DMS153 treated with DMSO at 0.1 percent for 48 hours (cell line): ENCODE data around the gene SMAD4.

Experiments used
- DNase-seq: peaks from one replicate; lab custom pipeline; 2025; ENCODE audit not compliant: unreplicated experiment; lab: John Stamatoyannopoulos, UW

The SMAD4 gene

DNA sequence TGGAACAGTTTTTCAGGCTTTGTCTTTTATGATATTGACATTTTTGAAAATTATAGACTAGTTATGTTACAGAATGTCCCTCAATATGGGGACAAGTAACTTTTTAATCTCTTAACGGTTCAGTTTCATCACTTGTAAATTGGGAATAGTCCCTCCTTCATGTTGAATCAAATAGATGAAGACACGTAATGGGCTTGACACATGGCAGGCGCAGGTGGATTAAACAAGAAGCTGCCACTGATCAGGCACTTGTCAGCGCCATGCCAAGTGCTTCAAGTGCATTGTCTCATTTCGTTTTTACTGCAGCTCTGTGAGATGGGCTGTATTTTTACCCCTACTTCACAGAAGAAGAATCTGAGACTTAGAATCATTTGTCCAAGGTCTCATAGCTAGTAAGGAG, 9.5 kb upstream of the SMAD4 start:
- no peak for DNase-seq

GRCh38 chr18:51021226-51021965, 8.6 kb upstream of the SMAD4 start:
- DNase-seq, result no peak

DNA sequence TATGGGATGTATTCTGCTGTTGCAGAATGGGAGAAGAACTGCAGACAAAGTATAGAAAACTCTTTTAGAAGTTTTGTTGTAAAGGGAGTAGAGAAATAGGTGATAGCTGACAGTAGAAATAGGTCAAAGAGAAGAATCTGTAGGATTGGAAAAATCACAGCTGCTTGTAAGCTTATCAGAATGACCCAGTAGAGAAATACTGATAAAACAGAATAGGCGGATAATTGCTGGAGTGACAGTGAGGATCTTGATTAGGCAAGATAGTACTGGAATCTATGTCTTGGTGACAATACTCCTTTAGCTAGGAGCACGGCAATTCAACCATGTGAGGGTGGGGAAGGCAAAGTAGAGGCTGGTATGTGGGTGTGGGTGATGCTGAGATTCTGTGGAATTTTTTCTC, 4.5 kb upstream of the SMAD4 start:
- no peak for DNase-seq

GRCh38 chr18:51028201-51028805, 1.7 kb upstream of the SMAD4 start:
- no peak for DNase-seq

- DNase-seq, result no peak
Observed at GRCh38 chr18:51029378-51029693, 677 bp upstream of the SMAD4 start.

DNA sequence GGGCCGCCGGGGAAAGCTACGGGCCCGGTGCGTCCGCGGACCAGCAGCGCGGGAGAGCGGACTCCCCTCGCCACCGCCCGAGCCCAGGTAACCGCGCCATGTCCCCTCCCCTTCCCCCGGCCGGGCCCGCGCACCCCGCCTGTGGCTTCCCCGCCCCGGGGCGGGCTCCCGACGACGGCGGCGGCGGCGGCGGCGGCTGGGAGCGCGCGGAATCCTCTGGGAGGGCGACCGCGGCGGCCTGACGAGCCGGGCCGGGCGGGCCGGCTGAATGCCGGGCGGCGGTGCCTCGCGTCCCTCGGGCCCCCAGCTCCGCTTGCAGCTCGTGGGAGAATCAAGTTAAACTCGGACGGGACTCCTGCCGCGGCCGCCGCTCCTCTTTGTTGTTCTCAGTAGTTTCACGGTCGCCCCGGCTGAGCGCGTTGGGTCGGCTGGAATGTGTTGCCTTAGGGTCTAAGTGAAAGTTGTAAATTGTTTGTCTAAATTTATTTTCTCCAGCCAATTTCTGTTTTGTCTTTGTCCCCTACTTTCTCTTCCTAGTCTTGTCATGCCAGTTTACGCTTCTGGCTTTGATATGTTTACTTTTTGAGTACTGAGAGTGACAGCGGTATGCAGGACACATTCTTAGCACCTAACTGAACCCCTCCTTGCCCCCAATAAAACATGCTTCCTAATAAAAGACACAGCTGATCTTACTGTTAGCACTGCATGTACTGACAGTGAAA, 685 bp downstream of the SMAD4 start:
- peak; percentile 21 for DNase-seq

DNA sequence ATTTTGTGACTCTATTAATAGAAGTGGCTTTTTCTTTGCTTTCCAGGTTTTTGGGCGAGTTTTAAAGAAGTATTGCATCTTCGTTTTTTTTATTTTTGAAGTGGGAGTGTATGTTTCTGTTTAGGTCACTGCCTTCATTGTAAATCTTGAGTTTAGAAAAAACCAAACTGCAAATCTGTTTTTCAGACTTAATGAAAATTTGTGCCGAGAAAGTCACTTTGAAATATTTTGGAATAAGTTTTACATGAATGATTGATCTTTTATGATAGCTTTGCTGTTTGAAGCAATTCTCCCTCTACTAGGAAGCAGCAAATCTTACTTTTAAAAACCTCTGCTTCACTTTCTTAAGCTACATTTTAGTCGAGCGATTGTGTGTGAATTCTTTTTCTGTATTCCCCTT, 2.2 kb downstream of the SMAD4 start:
- DNase-seq, result no peak

- DNase-seq, result no peak
Observed at GRCh38 chr18:51037230-51037629, 7.2 kb downstream of the SMAD4 start.

- DNase-seq, result no peak
Observed at GRCh38 chr18:51038110-51038509, 8.1 kb downstream of the SMAD4 start.

- no peak for DNase-seq
Observed at GRCh38 chr18:51039138-51040112, 9.4 kb downstream of the SMAD4 start.

DNA sequence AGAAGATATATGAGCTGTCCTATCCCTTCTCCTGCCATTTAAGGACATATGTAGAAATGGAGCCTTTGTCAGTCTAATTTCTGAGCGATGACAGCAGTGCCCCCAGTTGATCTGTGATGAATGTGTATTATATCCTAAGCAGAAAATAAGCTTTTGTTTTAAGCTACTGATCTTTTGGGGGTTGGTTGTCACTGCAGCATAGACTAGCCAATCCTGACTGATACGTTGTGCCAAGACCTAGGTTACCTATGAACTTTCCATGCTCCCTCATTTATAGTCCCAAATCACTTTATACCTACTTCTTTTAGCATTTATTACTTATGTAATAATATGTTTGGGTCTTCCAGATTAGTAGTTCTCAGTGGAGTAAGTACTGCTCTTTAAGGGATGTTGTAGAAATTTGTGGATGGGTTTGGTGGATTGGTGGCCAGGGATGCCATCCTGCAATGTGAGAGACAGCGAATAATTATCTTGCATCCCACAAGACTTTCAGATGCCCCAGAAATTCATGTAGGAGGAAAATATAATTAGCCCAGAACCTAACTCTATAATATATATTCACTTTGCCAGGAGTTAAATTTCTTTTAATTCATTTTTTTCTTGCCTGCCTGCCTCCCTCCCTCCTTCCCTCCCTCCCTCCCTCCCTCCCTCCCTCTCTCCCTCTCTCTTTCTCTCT, 11.8 kb downstream of the SMAD4 start:
- no peak for DNase-seq

GRCh38 chr18:51044928-51045585, 15.0 kb downstream of the SMAD4 start:
- DNase-seq, result no peak

DNA sequence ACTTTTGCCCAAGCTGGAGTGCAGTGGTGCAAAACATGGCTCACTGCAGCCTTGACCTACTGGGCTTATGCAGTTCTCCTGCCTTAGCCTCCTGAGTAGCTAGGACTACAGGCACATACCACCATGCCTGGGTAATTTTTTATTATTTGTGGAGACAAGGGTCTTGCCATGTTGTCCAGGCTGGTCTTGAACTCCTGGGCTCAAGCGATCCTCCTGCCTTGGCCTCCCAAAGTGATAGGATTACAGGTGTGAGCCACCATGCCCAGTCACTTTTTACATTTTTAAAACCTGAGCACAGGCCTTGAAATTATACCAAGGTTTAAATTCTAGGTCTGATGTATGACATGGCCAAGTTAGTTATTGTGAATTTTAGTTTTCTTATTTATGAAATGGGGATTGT, 18.2 kb downstream of the SMAD4 start:
- DNase-seq, result no peak

DNA sequence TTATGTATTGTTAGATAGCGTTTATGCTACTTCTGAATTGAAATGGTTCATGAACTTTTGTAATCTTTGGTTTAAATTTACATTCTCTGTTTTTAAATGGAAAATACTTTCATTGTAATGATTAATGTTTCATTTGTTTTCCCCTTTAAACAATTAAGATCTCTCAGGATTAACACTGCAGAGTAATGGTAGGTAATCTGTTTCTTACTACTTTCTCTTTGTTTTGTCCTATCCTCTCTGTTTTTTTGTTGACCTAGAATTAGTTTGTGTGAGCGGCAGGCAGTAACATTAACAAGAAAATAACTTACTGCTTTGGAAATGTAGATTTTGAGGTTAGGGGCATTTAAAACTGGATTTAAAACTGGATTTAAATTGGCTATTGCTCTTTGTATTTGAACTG, 19.1 kb downstream of the SMAD4 start:
- no peak for DNase-seq

- DNase-seq, result peak; percentile 5
Observed at GRCh38 chr18:51051105-51051712, 21.2 kb downstream of the SMAD4 start.

GRCh38 chr18:51053814-51054213, 23.8 kb downstream of the SMAD4 start:
- no peak for DNase-seq

- DNase-seq, result no peak
Observed at GRCh38 chr18:51054764-51055163, 24.8 kb downstream of the SMAD4 start.

- no peak for DNase-seq
Observed at GRCh38 chr18:51059969-51060368, 30.0 kb downstream of the SMAD4 start.

GRCh38 chr18:51064256-51064655, 34.2 kb downstream of the SMAD4 start:
- DNase-seq, result no peak

DNA sequence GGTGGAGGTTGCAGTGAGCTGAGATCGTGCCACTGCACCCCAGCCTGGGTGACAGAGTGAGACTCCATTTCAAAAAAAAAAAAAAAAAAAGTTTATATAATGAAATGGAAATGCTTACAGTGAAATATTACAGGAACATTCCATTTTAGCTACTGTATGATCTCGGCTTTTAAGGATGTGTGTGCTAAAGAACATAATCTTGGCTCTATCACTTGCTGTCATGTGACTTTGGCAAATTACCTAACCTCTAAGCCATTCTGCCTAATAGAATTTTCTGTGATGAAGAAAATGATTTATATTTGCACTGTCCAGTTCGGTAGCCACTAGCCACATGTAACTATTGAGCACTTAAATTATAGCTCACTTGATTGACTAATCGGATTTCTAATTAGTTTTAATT, 36.3 kb downstream of the SMAD4 start:
- DNase-seq, result no peak
